OCI-LY1 (cell line): ENCODE measurements around the gene FGGY.

Experiments used
- H2AFZ ChIP-seq: fragments of 200-600 bp; sonication (generic), shearing (Covaris generic); 2 replicates; pipeline ENCODE4 v1.6.0; 2014; ENCODE audit warnings: antibody characterized with exemption, mild to moderate bottlenecking, low read length
- H3F3A ChIP-seq: fragments of 200-600 bp; sonication (generic), shearing (Covaris generic); 2 replicates; pipeline ENCODE4 v1.6.0; 2014; ENCODE audit warnings: mild to moderate bottlenecking, antibody characterized with exemption, low read length, moderate library complexity; ENCODE audit not compliant: insufficient read depth
- H3K27ac ChIP-seq: fragments of 200-600 bp; sonication (generic); 2 replicates; pipeline ENCODE4 v1.5.1; 2014; ENCODE audit warnings: low read length, mixed run types, mild to moderate bottlenecking, low read depth; ENCODE audit not compliant: poor library complexity, severe bottlenecking
- H3K27me3 ChIP-seq: fragments of 200-600 bp; sonication (generic); 2 replicates; pipeline ENCODE4 v1.6.0; 2014; ENCODE audit warnings: antibody characterized with exemption, mild to moderate bottlenecking, low read length, moderate library complexity; ENCODE audit not compliant: insufficient read depth
- H3K36me3 ChIP-seq: fragments of 200-600 bp; sonication (generic); 2 replicates; pipeline ENCODE4 v1.6.1; 2014; ENCODE audit warnings: mild to moderate bottlenecking, antibody characterized with exemption, low read length, moderate library complexity, mixed read lengths; ENCODE audit not compliant: insufficient read depth
- H3K4me1 ChIP-seq: fragments of 200-600 bp; sonication (generic); 2 replicates; pipeline ENCODE4 v1.5.1; 2014; ENCODE audit warnings: mild to moderate bottlenecking, low read length, moderate library complexity; ENCODE audit not compliant: insufficient read depth, severe bottlenecking
- H3K4me2 ChIP-seq: fragments of 200-600 bp; sonication (generic), shearing (Covaris generic); 2 replicates; pipeline ENCODE4 v1.6.1; 2014; ENCODE audit warnings: low read length
- H3K4me3 ChIP-seq: fragments of 200-600 bp; sonication (generic); 2 replicates; pipeline ENCODE4 v1.5.1; 2014; ENCODE audit warnings: low read length, low read depth, mild to moderate bottlenecking, mixed read lengths; ENCODE audit not compliant: poor library complexity, severe bottlenecking
- H3K79me2 ChIP-seq: fragments of 200-600 bp; shearing (Covaris generic); 2 replicates; pipeline ENCODE4 v1.6.1; 2016; ENCODE audit warnings: mixed run types, low read length, mixed read lengths; ENCODE audit not compliant: insufficient read depth
- H3K9ac ChIP-seq: fragments of 200-600 bp; sonication (generic), shearing (Covaris generic); 2 replicates; pipeline ENCODE4 v1.6.1; 2014; ENCODE audit warnings: mild to moderate bottlenecking, low read length, mixed read lengths
- H3K9me2 ChIP-seq: fragments of 200-600 bp; sonication (generic), shearing (Covaris generic); 2 replicates; pipeline ENCODE4 v1.6.1; 2014; ENCODE audit warnings: low read depth, mild to moderate bottlenecking, low read length, mixed read lengths
- H3K9me3 ChIP-seq: fragments of 200-600 bp; shearing (Covaris generic); 2 replicates; pipeline ENCODE4 v1.6.1; 2014; ENCODE audit warnings: low read length, mixed read lengths
- H4K20me1 ChIP-seq: fragments of 200-600 bp; sonication (generic), shearing (Covaris generic); 2 replicates; pipeline ENCODE4 v1.6.0; 2016; ENCODE audit warnings: mild to moderate bottlenecking, low read length; ENCODE audit not compliant: insufficient read depth
- CTCF ChIP-seq: fragments of 200-600 bp; sonication (generic), shearing (Covaris generic); IDR thresholded peaks from 2 replicates; pipeline ENCODE4 v1.5.1; 2017; ENCODE audit warnings: mild to moderate bottlenecking, antibody characterized with exemption, low read length, moderate library complexity, mixed read lengths
- EZH2 ChIP-seq: fragments of 200-600 bp; sonication (generic), shearing (Covaris generic); IDR thresholded peaks from 2 replicates; pipeline ENCODE4 v1.8.0; 2017; ENCODE audit warnings: borderline replicate concordance, mixed run types, mild to moderate bottlenecking, antibody characterized with exemption, low read length, moderate library complexity, mixed read lengths

Gene FGGY

GRCh38 chr1:59272507-59272906 lies 24.4 kb upstream of the FGGY start:
- no peaks in the 10 kb centered on the region for H3K9me2 ChIP-seq
- no peak overlapping the region for H2AFZ ChIP-seq
- no peaks in the 10 kb centered on the region for H3K9me3 ChIP-seq
- no peaks in the 10 kb centered on the region for H3K4me1 ChIP-seq
- H3K4me3 ChIP-seq: no peak overlapping the region
- no peak overlapping the region for H3K4me2 ChIP-seq
- H3F3A ChIP-seq: no peaks in the 10 kb centered on the region
- H3K79me2 ChIP-seq: no peaks in the 10 kb centered on the region
- H3K27me3 ChIP-seq: no peaks in the 10 kb centered on the region
- H3K9ac ChIP-seq: no peak overlapping the region
- H3K36me3 ChIP-seq: no peaks in the 10 kb centered on the region
- H3K27ac ChIP-seq: no peak overlapping the region
- TF ChIP-seq CTCF: no peak
- TF ChIP-seq EZH2: no peak
- no peaks in the 10 kb centered on the region for H4K20me1 ChIP-seq

- TF ChIP-seq CTCF (no peak), EZH2 (no peak)
- Histone ChIP-seq H3K9me3 (no peaks in the 10 kb centered on the region), H3K9ac (no peak overlapping the region), H3K4me1 (no peaks in the 10 kb centered on the region), H3K79me2 (no peaks in the 10 kb centered on the region), H3K4me2 (no peak overlapping the region), H3K9me2 (no peaks in the 10 kb centered on the region), H3F3A (no peaks in the 10 kb centered on the region), H3K36me3 (no peaks in the 10 kb centered on the region), H4K20me1 (no peaks in the 10 kb centered on the region), H2AFZ (no peak overlapping the region), H3K4me3 (no peak overlapping the region), H3K27me3 (no peaks in the 10 kb centered on the region), H3K27ac (no peak overlapping the region)
Observed at GRCh38 chr1:59276439-59276851, 20.4 kb upstream of the FGGY start.

- H3K9me3 ChIP-seq: no peaks in the 10 kb centered on the region
- no peaks in the 10 kb centered on the region for H4K20me1 ChIP-seq
- H3K4me2 ChIP-seq: no peak overlapping the region
- TF ChIP-seq CTCF: no peak
- no peak for TF ChIP-seq EZH2
- no peaks in the 10 kb centered on the region for H3F3A ChIP-seq
- H3K79me2 ChIP-seq: no peaks in the 10 kb centered on the region
- H3K9ac ChIP-seq: no peak overlapping the region
- no peaks in the 10 kb centered on the region for H3K9me2 ChIP-seq
- H2AFZ ChIP-seq: no peak overlapping the region
- no peak overlapping the region for H3K27ac ChIP-seq
- no peaks in the 10 kb centered on the region for H3K27me3 ChIP-seq
- no peaks in the 10 kb centered on the region for H3K4me1 ChIP-seq
- no peaks in the 10 kb centered on the region for H3K36me3 ChIP-seq
- H3K4me3 ChIP-seq: no peak overlapping the region
Observed at GRCh38 chr1:59278780-59279354, 18.0 kb upstream of the FGGY start.
